Cardiac fibroblast (primary cell): ENCODE results near the gene MYO16.

Source experiments
- DNase-seq, 2 donors: peaks; one replicate each; pipeline versions ENCODE4 v3.0.0 to v3.0.0-alpha.2; 2010; ENCODE audit warnings: low read depth in 2 of 2
- H3K4me3 ChIP-seq, 2 donors: replicated peaks in 1 of 2; 1 replicate in 1 of 2; 2 replicates in 1 of 2; pipeline ENCODE4 v1.5.1; 2011; ENCODE audit warnings: low read depth in 2 of 2, low read length in 2 of 2, mild to moderate bottlenecking in 2 of 2, moderate library complexity in 1 of 2
- CTCF ChIP-seq: IDR thresholded peaks from one replicate; pipeline ENCODE4 v1.5.1; 2011; ENCODE audit warnings: low read depth, mild to moderate bottlenecking, low read length, inconsistent platforms

The MYO16 gene

DNA sequence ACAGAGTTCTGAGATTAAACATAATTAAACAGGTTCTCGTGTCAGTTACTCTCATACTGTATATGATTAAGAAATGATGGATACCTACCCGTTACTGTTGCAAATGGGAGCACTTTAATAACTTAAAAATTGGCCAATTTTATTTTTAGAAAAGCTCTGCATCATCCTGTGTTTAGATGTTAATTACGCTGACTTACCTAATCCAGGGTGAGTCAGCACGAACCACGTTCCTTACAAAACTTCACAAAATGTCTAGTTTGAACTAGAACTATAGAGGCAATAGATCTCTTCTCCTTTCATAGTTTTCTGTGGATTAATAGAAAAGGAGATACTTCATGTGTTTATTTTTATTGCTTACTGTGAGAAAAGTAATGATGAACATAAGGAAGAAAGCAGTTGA is 363.9 kb downstream of the MYO16 start:
- DNase-seq, result peak in 1 of 2 donors; percentile 56
- TF ChIP-seq CTCF, result no peak
- H3K4me3 ChIP-seq, result no peak overlapping the region

GRCh38 chr13:108996430-108996829 is 367.0 kb downstream of the MYO16 start:
- TF ChIP-seq CTCF, result no peak
- no peak overlapping the region for H3K4me3 ChIP-seq
- no peak for DNase-seq

- TF ChIP-seq CTCF, result no peak
- DNase-seq, result no peak
These were observed 370.8 kb downstream of the MYO16 start for GRCh38 chr13:109000207-109000606.

DNA sequence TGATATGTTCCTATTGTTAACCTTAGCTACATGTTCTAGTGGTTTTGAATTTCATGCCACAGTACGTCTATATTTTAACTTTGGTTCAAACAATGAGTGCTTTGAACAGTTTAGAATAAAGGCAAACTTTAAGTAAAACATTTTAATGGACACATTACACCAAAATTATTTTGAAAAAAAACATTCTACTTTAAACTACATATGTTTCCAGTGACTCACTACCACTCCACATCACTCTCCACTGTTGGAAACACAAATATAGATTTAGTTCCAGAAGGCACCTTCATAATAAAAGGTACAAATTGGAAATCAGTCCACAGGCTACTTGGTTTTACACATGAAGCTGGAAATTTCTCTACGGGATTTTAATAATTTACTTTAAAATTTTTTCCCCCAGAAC is 373.5 kb downstream of the MYO16 start:
- no peak overlapping the region for H3K4me3 ChIP-seq
- no peak for TF ChIP-seq CTCF
- DNase-seq, result no peak

More at GRCh38 chr13:109000207-109000606, 370.8 kb downstream of the MYO16 start:
- H3K4me3 ChIP-seq, result no peak overlapping the region

DNA sequence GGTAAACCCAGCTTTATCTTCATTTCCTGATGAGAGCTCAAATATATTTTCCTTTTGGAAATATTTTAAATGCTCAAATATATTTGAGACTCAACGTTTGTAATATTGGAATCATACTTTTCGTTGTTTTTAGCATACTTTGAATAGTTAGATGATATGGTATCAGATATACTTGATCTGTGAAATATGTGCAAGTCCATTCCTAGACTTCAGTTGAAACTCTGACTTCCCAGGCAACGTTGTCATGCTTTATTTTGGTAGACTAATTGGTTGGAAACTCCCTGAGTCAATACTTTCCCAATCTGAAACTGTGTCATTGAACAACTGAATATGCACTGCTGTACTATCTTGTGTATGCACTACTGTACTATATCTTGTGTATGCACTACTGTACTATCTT is 378.5 kb downstream of the MYO16 start:
- no peak overlapping the region for H3K4me3 ChIP-seq
- DNase-seq, result peak in 1 of 2 donors; percentile 16
- TF ChIP-seq CTCF, result no peak

DNA sequence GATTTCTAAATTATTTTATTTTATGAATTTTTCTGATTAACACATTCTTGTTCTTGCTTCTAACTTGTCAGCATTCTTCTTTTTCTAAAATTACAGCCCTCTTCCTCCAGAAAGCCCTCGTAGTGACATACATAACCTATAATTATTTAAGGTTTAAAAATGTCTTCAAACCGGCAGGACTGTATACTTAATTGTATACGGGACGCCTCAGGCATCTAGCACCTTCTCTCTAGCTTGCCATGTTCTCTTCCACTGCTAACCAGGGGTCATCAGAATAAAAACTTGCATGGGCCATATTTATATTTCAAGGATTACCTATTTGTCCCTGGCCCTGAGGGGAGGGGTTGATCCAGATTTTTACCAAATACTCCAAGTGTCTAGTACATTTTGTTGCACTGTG is 380.3 kb downstream of the MYO16 start:
- no peak for TF ChIP-seq CTCF
- no peak overlapping the region for H3K4me3 ChIP-seq
- DNase-seq, result no peak

- no peak overlapping the region for H3K4me3 ChIP-seq
- no peak for TF ChIP-seq CTCF
- no peak for DNase-seq
These were observed 381.5 kb downstream of the MYO16 start for GRCh38 chr13:109010912-109011311.
